GM12874 (cell line): ENCODE data around the gene NWD2.

Source experiments
- CTCF ChIP-seq: IDR thresholded peaks from 2 replicates; pipeline ENCODE4 v1.5.1; 2011; ENCODE audit warnings: low read depth, mild to moderate bottlenecking, control low read depth, low read length, moderate library complexity; ENCODE audit not compliant: insufficient read depth

The NWD2 gene

DNA sequence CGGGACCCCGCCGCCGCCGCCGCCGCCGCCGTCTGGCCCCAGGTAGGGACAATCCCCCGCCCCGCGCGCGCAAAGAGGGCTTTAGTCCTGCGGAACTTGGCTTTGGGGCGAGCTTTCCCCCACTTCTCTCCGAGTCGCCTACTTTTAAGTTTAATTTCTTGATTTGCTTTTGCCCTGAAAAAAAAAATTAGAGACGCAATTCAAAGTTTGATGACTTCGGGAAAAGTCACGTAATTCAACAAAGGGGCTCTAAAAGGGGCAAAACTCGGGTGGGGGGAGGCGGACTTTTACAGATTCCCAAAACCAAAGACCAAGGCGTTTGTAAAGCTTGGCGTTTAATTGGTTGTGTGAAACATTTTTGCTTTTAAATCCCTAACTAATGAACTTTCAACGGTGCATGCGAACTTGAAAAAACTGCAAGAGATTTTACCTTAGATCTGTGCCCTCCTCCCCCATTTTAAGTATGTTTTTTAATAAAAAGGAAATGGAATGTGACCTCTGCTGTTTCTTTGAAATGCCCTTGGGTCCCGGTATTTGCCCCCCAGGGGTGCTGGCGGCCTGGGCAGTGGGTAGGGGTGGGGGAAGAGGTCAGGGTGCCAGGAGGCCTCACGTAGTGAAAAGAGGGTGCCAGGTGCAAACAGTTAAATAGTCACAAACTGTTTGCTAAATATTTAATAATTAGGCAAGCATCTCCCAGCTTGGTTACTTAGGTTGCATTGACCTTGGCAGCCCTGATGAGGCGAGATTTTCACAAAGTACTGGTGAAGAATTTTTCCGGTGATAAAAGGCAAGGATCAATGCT, 209.7 kb downstream of the NWD2 start:
- no peak for TF ChIP-seq CTCF

- TF ChIP-seq CTCF, result no peak
Measured at GRCh38 chr4:37455301-37456131, 211.0 kb downstream of the NWD2 start.

GRCh38 chr4:37461801-37462200, 217.3 kb downstream of the NWD2 start:
- TF ChIP-seq CTCF, result no peak

DNA sequence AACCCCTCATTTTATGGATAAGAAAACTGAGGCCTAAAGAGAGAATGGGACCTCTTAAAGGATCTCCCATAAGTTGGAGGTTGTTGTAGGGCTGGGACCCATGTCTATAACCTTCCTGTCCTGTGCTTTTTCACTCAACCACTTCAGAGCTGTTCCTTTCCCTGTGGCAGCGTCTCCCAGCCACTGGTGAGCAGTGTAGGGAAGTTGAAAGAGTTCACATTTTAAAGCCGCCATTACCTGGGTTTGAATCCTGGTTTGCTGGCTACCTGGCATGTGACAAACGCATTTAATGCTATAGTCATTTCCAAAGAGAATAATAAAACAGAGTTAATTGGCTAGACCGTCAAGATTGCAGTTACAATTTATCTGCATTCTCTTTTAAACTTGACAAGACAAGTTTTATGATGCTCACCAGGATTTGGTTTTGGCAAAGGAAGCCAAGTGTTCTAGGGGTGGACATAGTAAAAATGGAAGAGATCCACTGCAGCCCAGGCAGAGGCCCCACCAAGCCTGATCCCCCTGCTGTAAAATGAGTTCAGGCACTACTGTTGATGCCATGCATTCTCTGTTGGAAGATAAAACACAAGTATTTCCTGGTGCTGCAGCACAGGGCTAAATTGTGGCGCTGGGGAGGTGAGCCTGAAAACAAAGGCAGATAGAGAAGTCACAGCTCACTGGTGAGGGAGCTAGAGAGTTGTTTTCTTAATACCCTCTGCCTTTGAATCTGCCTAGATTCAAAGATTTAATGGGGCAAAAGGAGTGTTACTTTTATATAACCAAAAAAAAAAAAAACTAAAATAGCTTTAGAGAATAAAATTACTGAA, 218.7 kb downstream of the NWD2 start:
- TF ChIP-seq CTCF, result no peak

- no peak for TF ChIP-seq CTCF
Measured at GRCh38 chr4:37464373-37465128, 220.0 kb downstream of the NWD2 start.

GRCh38 chr4:37465296-37465695, 220.8 kb downstream of the NWD2 start:
- no peak for TF ChIP-seq CTCF

- no peak for TF ChIP-seq CTCF
Measured at GRCh38 chr4:37465845-37466244, 221.3 kb downstream of the NWD2 start.
